ENCODE data around the gene VPS26C. TPM values are rescaled to one million over a fixed set of nuclear protein-coding genes. Genes with fewer than 3 reads are reported as not detected.
A peak's percentile ranks its signal among the peaks of the same experiment; 100 is the strongest.
"Not testable (repeated sequence)": the region's sequence is repeated elsewhere in the genome, so short reads cannot be mapped to it uniquely, and the experiment has no call there.

Gene VPS26C
- polyA plus RNA-seq, 3 donors = 38.3 to 42.1 (median 40.7) TPM

GRCh38 chr21:37231671-37232070 lies 35.5 kb downstream of the VPS26C start:
- DNase-seq (ENCODE audit: low read depth in 3 of 3, low spot score in 2 of 3) = no peak

- DNase-seq (ENCODE audit: low read depth in 3 of 3, low spot score in 2 of 3) = no peak
Observed at GRCh38 chr21:37231249-37231645, 35.9 kb downstream of the VPS26C start.

GRCh38 chr21:37230632-37231248 lies 36.4 kb downstream of the VPS26C start:
- DNase-seq (ENCODE audit: low read depth in 3 of 3, low spot score in 2 of 3) = no peak

GRCh38 chr21:37228003-37228400 lies 39.1 kb downstream of the VPS26C start:
- DNase-seq (ENCODE audit: low read depth in 3 of 3, low spot score in 2 of 3) = no peak

- no peak for DNase-seq (ENCODE audit: low read depth in 3 of 3, low spot score in 2 of 3)
Observed at GRCh38 chr21:37227071-37228002, 39.8 kb downstream of the VPS26C start.

GRCh38 chr21:37226041-37226920 lies 40.9 kb downstream of the VPS26C start:
- DNase-seq (ENCODE audit: low read depth in 3 of 3, low spot score in 2 of 3) = no peak

GRCh38 chr21:37224861-37225839 lies 42.0 kb downstream of the VPS26C start:
- DNase-seq (ENCODE audit: low read depth in 3 of 3, low spot score in 2 of 3) = no peak

GRCh38 chr21:37223804-37224345 lies 43.3 kb downstream of the VPS26C start:
- DNase-seq (ENCODE audit: low read depth in 3 of 3, low spot score in 2 of 3) = no peak

- not testable (repeated sequence) for DNase-seq (ENCODE audit: low read depth in 3 of 3, low spot score in 2 of 3)
Observed at GRCh38 chr21:37222248-37222647, 44.9 kb downstream of the VPS26C start.

- peak in 2 of 3 donors; percentile 77 for DNase-seq (ENCODE audit: low read depth in 3 of 3, low spot score in 2 of 3)
Observed at GRCh38 chr21:37220981-37221664, 46.0 kb downstream of the VPS26C start.

GRCh38 chr21:37220433-37220980 lies 46.6 kb downstream of the VPS26C start:
- DNase-seq (ENCODE audit: low read depth in 3 of 3, low spot score in 2 of 3) = peak in 2 of 3 donors; percentile 31 to 33

- no peak for DNase-seq (ENCODE audit: low read depth in 3 of 3, low spot score in 2 of 3)
Observed at GRCh38 chr21:37219761-37220432, 47.2 kb downstream of the VPS26C start.

GRCh38 chr21:37214952-37215351 lies 52.2 kb downstream of the VPS26C start:
- DNase-seq (ENCODE audit: low read depth in 3 of 3, low spot score in 2 of 3) = no peak

- no peak for DNase-seq (ENCODE audit: low read depth in 3 of 3, low spot score in 2 of 3)
Observed at GRCh38 chr21:37210799-37211198, 56.3 kb downstream of the VPS26C start.

GRCh38 chr21:37210130-37210529 lies 57.0 kb downstream of the VPS26C start:
- no peak for DNase-seq (ENCODE audit: low read depth in 3 of 3, low spot score in 2 of 3)

GRCh38 chr21:37208741-37209225 lies 58.4 kb downstream of the VPS26C start:
- DNase-seq (ENCODE audit: low read depth in 3 of 3, low spot score in 2 of 3) = peak in 2 of 3 donors; percentile 31 to 65

GRCh38 chr21:37208056-37208721 lies 58.9 kb downstream of the VPS26C start:
- peak in 2 of 3 donors; percentile 23 to 31 for DNase-seq (ENCODE audit: low read depth in 3 of 3, low spot score in 2 of 3)
